Urothelium cell line (cell line): ENCODE results near the gene CTDSP2.
"Not testable (repeated sequence)": the region's sequence is repeated elsewhere in the genome, so short reads cannot be mapped to it uniquely, and the experiment has no call there.

Experiments used
- DNase-seq: peaks from one replicate; pipeline ENCODE4 v3.0.0; 2011; ENCODE audit warnings: low spot score, mixed read lengths
- FAIRE-seq: peaks from 2 replicates; lab custom pipeline; 2011; peaks lifted over from hg19 to GRCh38; lab: Jason Lieb, UNC

The CTDSP2 gene

DNA sequence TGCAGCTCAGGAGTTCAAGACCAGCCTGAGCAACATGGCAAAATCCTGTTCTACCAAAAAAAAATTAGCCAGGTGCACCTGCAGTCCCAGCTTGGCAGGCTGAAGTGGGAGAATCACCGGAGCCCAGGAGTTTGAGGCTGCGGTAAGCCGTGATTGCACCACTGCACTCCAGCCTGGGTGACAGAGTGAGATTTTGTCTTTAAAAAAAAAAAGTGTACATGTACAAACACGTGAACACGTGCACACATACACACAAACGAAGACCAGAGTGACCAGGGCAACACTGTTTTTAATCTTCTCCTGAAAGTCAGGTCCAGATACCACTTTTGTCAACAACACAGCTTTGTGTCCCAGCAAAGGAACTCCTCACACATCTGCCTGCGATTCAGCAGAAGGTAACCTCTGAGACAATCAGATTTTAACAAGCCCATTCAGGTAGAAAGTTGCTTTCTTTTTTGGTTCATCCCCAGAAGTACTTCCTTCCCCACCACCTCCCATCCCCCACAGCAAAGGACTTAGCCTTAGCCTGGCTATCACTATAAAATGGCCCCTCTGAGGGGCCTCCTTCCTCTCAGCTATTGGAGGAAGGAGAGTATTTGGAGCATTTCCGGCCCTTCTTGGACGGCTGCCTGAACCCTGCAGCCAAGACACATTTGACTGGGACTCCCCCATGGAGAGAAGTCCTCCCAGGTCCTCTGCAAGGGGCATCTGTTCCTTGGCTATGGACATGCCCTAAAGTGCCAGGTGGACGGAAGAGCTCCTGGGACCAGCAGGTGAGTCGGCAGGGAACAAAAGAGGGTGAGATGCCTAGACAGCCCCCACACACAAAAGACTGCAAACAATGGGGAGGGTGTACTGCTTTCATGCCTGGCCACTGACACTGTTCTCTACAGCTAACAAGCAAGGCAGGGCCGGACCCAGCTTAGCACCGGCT is 9.8 kb downstream of the CTDSP2 start:
- DNase-seq (peak; percentile 75), FAIRE-seq (no peak)

DNA sequence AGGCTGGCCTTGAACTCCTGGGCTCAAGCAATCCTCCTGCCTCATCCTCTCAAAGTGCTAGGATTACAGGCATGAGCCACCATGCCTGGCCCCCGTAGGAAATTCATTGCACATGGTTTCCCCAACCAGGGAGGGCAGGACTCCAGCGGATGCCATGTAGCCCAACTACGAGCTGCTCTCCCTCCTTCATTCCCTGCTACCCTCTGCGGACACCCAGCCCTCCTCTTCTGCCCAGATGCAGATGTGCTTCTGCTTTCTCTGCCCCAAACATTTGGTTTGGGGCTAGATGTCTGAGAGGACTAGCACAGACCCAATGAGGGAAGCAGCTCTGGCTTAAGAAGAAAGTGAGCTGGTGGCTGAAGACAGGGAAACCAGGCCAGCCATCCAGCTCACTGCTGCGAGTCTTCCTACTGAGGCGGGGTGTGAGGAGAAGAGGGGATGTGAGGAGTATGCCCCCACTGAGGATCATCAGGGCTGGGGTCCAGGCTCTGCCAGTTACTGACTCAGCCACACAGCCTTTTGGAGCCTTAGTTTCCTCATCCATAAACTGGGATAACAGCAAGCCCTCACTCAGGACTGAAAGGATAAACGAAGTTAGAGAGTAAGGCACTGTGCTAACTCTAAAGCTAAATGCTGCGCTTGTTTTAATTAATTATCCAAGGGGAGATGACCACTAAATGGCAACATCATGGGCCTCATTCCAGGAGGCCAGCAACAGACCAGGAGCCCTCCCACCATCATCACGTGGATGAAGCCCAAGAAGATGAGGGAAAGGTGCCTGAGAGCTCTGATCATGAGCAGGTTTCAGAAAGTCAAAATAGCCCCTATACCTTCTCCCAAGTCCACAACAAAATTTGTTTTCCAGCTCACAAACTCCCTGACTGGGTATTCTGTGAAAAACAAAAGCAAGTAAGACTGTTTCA is 10.9 kb downstream of the CTDSP2 start:
- FAIRE-seq (no peak), DNase-seq (no peak)

DNA sequence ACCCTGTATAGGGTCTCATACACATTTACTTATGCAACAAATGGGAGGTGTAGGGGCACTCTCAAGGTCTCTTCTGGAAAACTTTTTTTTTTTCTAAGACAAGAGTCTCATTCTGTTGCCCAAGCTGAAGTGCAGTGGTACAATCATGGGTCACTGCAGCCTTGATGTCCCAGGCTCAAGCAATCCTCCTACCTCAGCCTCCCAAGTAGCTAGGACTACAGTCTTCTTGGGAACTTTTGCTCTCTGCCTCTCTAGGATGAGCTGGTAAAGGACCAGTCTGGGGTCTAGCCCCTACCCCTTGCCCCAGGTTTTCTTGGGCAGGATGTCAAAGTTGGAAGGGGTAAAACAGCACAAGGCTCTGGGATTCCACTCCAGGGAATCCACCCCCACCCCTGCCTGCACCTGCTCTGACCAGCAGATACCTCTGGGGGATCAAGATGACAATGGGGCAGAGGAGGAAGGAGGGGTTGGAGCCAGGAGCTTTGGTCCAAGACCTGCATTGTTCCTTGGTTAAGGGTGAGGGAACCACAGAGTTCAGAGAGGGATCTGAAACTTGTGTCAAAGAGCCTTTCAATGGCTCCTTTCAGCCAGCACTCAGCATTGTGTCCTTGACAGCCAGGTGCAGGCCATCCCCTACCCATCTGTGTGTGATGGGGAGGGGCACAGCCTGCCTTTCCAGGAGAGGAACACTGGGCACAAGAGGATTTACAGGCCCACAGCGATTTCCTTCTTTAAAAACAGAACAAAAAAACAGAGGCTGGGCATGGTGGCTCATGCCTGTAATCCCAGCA is 12.2 kb downstream of the CTDSP2 start:
- no peak for FAIRE-seq
- no peak for DNase-seq

DNA sequence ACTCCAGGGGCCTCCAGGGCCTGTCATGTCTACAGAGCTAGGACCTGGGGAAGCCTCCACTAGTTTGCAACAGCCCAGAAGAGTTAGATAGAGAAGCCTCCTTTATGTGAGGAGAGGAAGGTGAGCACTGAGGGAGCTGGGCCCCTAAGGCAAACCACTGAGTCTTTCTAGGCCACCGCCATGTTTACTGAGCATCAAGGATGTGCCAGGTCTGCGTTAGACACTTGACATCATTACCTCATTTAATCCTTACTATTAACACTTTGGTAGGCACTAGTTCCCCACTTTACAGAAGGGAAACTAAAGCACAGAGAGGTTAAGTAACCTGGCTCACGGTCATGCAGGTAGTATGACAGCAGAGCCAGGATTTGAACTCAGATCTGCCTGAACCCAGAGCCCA is 12.9 kb downstream of the CTDSP2 start:
- FAIRE-seq (no peak), DNase-seq (no peak)

DNA sequence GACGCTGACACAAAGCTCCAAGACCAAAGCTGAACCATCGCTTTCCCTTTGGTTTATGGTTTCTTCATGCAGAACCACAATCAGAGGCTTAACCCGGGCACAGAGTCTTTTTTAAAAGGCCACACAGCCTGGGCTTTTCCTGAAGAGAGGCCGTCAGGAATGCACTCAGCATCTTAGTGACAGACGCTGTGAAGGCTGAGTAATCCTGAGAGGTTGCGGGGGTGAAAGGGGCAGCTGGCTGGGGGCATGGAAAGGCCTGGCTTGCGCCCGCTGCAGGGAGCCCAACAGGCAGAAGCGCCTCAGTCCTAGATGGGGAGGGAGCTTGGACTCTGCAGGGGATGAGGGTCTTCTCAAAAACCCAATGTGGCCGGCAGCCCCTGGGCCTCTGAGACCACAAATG is 13.6 kb downstream of the CTDSP2 start:
- FAIRE-seq (no peak), DNase-seq (no peak)

DNA sequence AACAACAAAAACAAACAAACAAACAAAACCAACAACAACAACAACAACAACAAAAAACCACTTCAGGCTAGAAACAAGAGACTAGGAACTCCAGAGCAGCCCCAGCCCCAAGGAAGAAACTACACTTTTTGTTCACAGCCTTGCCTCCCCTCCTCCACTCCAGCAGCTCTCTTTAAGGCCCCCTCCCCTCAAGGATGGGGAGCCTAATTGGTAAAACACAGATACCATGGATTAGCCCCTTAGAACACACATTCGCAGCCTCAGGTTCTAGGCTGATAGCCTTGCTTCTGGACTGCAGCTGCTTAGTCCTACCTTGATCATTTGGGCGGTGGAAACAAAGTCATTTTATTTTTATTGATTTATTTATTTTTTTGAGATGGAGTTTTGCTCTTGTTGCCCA is 16.1 kb downstream of the CTDSP2 start:
- FAIRE-seq (no peak), DNase-seq (no peak)

DNA sequence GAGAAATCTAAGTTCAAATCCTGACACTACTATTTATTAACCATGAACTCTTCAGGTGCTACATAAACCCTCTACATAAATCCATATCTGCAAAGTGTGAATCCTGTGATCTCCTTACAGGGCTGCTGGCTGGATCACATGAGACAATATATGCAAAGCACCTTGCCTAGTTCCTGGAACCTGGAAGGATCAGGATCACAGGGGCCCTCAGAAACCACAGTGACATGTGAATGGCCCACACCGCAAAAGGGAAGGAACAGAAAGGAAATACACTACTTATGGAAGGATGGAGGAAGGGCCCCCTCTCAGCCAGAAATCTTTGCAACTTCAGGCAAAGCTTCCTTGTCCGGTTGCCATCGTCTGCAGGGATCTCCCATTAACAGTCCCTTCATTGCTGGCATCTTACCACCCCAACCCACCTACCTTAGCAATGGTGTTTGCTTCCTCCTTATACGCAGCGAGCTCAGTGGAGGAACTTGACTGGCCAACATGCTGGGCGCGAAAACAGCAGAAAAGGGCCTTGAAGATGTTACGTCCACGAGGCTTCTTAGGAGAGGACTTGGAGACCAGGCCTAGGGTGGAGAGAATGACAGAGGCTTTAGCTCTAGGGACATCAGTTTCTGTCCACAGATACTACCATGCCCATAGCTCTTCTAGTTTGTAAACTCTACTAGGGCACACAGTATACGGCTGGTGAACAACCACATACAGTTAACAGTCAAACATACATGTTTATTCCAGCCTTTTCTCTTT is 17.3 kb downstream of the CTDSP2 start:
- no peak for FAIRE-seq
- no peak for DNase-seq

DNA sequence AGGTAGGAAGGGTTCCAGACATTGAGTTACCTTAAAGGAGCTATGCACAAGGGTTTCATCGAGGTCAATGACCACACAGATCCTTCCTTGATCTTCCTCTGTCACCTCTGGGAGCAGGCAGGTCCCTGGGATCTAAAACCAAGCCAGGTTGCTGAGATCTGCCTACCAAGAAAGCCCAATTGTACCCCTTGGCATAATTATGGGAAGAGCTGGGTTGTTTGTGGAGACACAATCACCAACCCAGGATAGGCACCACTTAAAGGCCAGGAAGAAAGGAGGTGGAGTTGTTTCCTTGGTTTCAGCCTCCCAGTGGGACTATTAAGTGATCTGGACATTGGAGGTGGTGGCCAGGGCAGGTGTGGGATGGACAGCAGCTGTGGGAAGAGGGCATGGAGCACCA is 19.6 kb downstream of the CTDSP2 start:
- DNase-seq (no peak), FAIRE-seq (no peak)

DNA sequence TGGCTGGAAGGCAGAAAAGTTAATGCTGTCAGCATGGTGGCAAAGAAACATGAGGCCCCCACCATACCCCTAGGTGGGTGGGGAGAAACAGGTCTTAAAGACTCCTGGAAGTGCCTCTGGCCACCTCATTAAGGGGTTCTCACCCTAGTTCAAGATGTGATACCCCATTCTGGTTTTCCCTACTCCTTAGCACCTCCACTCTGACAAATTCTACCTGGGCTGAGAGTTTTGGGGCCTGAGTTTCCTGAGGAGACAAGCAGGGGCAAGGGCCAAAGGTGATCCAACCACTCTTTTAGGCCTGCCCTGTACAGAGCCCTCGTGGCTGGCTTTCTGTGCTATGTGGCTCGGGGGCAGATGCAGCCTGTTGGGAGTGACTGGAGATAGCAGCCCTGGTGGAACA is 20.1 kb downstream of the CTDSP2 start:
- DNase-seq (no peak), FAIRE-seq (no peak)

DNA sequence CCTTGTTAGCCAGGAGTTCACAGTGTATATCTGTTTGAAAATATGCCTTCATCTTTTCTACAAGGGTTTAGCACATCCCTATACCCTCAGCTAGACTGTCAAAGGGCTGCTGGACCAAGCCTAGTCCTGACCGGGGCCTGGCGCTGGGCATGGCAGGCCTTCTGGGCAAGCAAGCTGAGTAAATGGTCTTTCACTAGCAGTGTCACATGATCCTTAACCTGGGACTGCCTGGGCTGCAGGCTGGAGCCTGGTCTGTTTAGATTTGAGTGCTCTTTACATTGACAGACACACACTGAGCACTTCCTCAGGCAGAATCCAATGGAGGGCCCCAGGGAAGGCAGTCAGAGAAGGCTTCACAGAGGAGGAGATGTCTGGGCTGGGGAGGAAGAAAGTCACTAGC is 21.1 kb downstream of the CTDSP2 start:
- no peak for FAIRE-seq
- DNase-seq, result no peak

DNA sequence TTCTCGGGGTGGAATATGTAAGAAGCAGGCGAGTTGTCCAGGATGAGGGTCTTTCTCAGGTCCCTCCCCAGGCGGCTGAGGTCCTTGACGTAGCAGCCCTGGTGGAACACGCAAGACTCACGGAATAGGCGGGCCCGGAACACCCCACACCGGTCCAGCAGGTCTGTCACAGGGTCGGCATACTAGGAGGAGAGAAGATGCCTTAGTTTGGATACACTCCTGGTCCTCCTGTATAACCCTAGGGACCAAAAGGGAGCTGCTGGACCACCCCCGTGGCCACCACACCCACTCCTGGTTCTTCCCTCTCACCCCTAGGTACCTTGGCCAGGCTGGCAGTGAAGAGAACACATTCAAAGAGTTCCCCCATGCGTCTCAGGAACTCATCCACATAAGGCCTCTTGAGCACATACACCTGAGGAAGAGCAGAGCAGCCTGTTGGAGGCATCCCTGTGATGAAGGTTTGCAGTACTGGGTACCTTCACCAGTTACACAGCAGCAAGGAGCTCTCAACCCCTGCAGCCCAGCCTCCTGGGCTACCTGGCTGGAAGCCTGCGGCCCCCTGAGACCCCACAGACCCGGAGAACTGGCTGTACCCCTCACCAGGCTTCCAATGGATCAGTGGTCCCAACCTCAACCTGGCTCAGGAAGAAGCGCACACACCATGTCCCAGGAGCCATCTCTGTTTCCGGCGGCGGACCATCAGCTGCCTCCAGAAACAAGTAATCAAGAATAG is 22.5 kb downstream of the CTDSP2 start:
- FAIRE-seq (no peak), DNase-seq (no peak)

DNA sequence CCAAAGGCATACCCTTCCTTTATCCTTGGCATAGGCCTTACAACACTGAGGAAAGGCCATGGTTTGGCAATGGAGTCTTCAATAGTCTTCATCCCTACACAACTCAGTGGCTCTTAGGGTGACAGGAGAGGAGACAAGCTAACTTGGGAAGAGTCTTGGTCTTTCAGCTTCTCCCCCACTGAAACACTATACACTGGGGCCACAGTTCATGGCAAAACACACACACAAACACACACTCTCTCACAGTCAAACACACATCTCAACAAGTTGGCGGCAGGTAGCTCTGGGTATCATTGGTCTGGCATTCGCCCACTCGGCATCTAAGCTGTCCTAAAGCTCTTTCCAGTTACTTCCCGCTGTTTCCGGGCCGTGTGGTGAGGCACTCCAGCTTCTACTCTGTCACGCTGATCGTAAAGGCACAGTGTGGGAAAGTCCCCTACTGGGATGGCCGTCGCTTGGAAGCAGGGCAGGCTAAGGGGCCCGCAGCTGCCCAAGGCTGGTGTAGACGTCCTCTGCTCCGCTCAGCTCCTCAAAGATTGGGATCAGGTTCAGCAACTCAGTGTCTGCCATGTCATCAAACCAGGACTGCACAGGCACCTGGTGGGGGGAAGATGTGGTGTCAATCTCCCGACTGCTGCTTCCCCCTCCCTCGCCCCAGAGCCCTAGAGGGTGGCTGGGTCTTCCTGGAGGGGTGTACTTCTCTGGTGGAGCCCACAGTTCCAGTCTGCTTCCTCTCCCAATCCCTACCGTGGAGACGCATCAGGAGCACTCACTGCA is 23.2 kb downstream of the CTDSP2 start:
- no peak for FAIRE-seq
- no peak for DNase-seq

DNA sequence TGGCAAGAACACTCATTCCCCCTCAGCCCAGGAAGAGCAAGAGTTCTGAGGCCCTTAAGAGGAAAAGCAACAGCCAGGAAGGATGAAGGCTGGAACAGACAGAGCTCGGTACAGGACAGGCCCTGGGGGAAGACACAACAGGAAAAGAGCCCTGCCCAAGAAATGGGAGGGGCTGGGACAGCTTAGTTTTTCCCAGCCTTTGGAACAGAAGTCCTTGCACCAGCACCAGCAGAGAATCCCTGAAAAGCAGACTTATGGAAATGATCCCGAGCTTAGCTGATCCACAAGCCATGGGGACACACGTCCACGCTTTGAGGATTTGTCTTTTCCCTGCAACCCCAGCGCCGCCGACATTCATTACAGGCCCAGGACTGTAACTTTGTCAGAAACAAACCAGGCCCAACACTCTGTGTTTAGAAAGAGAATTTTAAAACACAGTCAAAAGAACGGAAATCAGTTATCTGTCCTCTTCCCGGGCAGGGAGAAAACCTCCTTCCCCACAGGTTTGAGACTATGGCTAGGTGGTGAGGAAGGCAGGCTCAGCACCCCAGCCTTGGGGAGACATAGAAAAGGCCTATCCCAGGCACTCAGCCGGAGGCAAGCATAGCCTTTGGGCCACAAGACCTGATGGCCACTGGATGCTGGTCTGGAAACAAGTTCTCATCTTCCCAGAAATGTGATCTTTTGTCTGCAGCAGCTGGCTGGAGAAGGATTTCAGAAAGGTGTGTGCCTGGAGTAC is 24.0 kb downstream of the CTDSP2 start:
- FAIRE-seq (no peak), DNase-seq (no peak)

DNA sequence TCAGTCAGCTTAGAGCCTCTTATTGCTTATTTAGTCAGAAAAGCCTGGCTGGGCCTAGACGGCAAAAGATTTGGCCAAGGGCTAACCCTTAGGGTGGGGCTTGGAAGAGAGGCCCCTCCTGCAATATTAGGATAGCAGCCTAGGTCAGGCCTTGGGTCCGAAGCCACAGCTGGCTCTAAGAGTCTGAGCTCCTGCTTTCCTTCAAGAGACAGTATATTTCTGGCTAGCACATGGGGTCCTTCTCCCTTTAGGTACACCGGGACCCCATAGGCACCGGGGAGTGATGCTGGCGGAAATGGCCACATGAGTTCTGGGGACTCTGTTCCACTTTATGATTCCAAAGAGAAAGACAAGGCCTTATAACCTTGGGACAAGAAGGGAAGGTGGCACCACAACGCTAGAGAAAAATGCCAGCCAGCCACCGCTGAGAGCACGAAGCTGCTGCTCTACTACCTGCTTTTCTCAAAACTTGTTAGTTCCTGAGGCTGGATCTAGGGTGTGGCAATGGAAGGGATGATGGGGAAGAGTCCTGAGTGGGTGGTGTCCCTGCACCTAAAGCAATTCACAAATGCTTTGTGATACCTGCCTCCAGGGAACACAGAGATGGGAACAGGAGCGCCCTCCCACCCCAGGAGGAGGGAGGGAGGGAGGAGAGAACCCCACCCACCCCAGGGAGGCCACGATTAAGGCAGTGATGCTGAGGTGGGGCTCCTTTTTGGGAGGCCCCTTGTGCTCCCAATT is 24.9 kb downstream of the CTDSP2 start:
- DNase-seq, result no peak
- FAIRE-seq, result no peak

DNA sequence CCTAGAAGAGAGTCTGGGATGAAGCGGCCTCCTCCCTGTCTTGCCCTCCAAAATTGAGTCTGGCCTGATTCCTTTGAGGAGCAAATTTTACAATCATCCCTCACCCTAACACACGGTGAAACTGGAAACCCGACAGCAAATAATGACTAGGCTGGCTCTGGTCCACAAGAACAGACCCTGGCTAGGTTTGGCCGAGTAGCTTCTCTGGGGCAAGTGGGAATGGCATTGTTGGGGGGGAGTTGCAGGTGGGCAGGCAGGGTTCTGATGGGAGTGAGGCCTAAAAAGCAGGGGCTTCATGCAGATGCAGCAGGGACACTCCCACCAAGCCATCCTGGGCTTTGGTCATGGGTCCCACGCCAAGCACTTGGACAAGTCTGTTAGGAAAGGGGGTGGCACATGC is 25.5 kb downstream of the CTDSP2 start:
- FAIRE-seq, DNase-seq: not testable (repeated sequence)

DNA sequence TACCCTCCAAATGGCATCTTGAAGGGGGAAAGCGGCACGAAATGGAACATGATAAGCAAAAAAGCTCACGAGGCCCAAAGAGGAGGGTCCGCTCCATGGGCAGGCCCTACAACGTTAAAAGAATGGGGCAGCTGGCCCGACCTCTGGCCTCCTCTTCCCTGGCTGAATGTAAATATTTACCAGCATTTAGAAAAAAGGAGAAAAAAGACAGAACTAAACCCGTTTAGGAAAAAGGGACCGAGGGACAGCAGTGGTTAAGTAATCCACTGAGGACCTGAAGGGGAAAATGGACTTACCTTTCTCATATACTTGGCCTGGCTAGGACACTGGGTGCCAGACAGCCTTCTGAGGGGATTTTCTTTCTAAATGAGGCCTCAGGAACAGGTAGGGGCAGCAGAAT is 26.4 kb downstream of the CTDSP2 start:
- DNase-seq, FAIRE-seq: not testable (repeated sequence)

DNA sequence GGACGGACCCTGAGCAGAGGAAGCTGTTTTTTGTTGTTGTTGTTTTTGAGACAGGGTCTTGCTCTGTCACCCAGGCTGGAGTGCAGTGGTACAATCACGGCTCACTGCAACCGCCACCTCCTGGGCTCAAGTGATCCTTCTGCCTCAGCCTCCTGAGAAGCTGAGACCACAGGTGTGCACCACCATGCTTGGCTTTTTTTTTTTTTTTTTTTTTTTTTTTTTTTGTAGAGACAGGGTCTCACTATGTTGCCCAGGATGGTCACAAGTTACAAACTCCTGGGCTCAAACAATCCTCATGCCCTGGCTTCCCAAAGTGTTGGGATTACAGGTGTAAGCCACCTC is 28.6 kb downstream of the CTDSP2 start:
- FAIRE-seq, DNase-seq: not testable (repeated sequence)
